GM12878 (cell line): ENCODE measurements around the gene SLC15A4.

Experiments used
- KAT2A ChIP-seq: conservative IDR thresholded peaks from 2 replicates; pipeline ENCODE4 v1.6.1; 2011; ENCODE audit warnings: low read depth, low read length; ENCODE audit not compliant: control insufficient read depth
- TF ChIP-seq, protein P1 (sequence below), 3 experiments: IDR thresholded peaks in 2 of 3; conservative IDR thresholded peaks in 1 of 3; 2 replicates each; pipeline ENCODE4 v1.5.1; 2011; ENCODE audit warnings: low read depth in 3 of 3, low read length in 3 of 3, mild to moderate bottlenecking in 3 of 3, control low read depth in 2 of 3, moderate library complexity in 2 of 3, inconsistent platforms in 1 of 3, mixed read lengths in 1 of 3; ENCODE audit not compliant: control insufficient read depth in 2 of 3, insufficient read depth in 1 of 3; ENCODE audit errors: extremely low read depth in 1 of 3

DNA sequence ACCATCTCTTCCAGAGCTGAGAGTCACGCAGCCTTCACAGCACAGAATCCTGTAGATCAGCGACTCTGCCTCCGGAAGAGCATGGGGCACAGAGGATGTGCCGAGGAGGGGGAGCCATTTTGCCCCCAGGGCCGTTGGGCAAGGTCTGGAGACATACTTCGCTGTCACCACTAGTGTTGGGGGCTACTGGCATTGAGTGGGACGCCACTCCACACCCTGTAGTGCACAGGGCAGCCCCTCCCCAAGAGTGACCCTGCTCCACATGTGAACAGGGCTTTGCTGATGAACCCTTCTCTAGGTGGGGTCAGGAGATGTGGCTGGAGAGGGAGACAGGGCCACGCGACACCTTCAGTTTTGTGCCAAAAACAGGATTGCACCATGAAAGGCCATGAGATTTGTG is 35.6 kb upstream of the SLC15A4 start:
- TF ChIP-seq, protein P1, sequence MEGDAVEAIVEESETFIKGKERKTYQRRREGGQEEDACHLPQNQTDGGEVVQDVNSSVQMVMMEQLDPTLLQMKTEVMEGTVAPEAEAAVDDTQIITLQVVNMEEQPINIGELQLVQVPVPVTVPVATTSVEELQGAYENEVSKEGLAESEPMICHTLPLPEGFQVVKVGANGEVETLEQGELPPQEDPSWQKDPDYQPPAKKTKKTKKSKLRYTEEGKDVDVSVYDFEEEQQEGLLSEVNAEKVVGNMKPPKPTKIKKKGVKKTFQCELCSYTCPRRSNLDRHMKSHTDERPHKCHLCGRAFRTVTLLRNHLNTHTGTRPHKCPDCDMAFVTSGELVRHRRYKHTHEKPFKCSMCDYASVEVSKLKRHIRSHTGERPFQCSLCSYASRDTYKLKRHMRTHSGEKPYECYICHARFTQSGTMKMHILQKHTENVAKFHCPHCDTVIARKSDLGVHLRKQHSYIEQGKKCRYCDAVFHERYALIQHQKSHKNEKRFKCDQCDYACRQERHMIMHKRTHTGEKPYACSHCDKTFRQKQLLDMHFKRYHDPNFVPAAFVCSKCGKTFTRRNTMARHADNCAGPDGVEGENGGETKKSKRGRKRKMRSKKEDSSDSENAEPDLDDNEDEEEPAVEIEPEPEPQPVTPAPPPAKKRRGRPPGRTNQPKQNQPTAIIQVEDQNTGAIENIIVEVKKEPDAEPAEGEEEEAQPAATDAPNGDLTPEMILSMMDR (IDR thresholded peaks at IDR 0.05 in 2 of 3, conservative IDR thresholded peaks at IDR 0.05 in 1 of 3; ENCODE audit: control insufficient read depth in 2 of 3, extremely low read depth in 1 of 3, insufficient read depth in 1 of 3, low read depth in 3 of 3, low read length in 3 of 3) = no peak
- TF ChIP-seq KAT2A = no peak
